Large intestine (tissue), 3 donors: Measurements from ENCODE around the gene KRTAP10-2. TPM values are rescaled to one million over a fixed set of nuclear protein-coding genes. Genes with fewer than 3 reads are reported as not detected.

Experiments used
- DNase-seq, 2 donors: peaks; one replicate each; pipeline versions ENCODE4 v3.0.0 to v3.0.0-alpha.2; 2013
- H3K27ac ChIP-seq: one replicate; pipeline ENCODE4 v1.5.1; 2013; ENCODE audit warnings: low read length
- H3K27me3 ChIP-seq: 2 replicates; pipeline ENCODE4 v1.6.1; 2013; ENCODE audit warnings: low read length; ENCODE audit not compliant: control insufficient read depth, insufficient read depth
- H3K36me3 ChIP-seq: 2 replicates; pipeline ENCODE4 v1.6.1; 2013; ENCODE audit warnings: low read length; ENCODE audit not compliant: control insufficient read depth, insufficient read depth
- H3K4me1 ChIP-seq: one replicate; pipeline ENCODE4 v1.6.1; 2013; ENCODE audit warnings: low read length; ENCODE audit not compliant: control insufficient read depth, insufficient read depth
- H3K4me3 ChIP-seq: one replicate; pipeline ENCODE4 v1.5.1; 2013; ENCODE audit warnings: low read length
- H3K9me3 ChIP-seq: one replicate; pipeline ENCODE4 v1.6.1; 2013; ENCODE audit warnings: mild to moderate bottlenecking, low read depth, low read length, moderate library complexity; ENCODE audit not compliant: control insufficient read depth
- WGBS: methylation state at CpG from one replicate; pipeline ENCODE4 v1.1.5; 2013; ENCODE audit warnings: low lambda C conversion rate; ENCODE audit not compliant: insufficient coverage; 5-methylcytosine and 5-hydroxymethylcytosine counted together
- polyA plus RNA-seq: library from polyadenylated mRNA; unstranded; fragments of 120-200 nt; gene quantifications from one replicate; pipeline ENCODE4 v1.2.1, GENCODE V29; 2013

Gene KRTAP10-2
- polyA plus RNA-seq, 1 donor = not detected

- peaks cover 7% of the 10 kb centered on the region for H3K4me1 ChIP-seq
- no peaks in the 10 kb centered on the region for H3K27me3 ChIP-seq
- DNase-seq = peak; percentile 80 to 87
- H3K36me3 ChIP-seq = no peaks in the 10 kb centered on the region
- peak overlapping the region; percentile 34 for H3K4me3 ChIP-seq
- no peaks in the 10 kb centered on the region for H3K9me3 ChIP-seq
- WGBS = no CpG with 5 or more reads among the region's 36 CpGs
- H3K27ac ChIP-seq = peak overlapping the region; percentile 63
These were observed 40.6 kb downstream of the KRTAP10-2 start for GRCh38 chr21:44510508-44511218.

GRCh38 chr21:44510109-44510507, 41.2 kb downstream of the KRTAP10-2 start:
- Histone ChIP-seq H3K27me3 (no peaks in the 10 kb centered on the region), H3K4me3 (peak overlapping the region; percentile 34), H3K4me1 (peaks cover 7% of the 10 kb centered on the region), H3K9me3 (no peaks in the 10 kb centered on the region), H3K27ac (peak overlapping the region; percentile 63), H3K36me3 (no peaks in the 10 kb centered on the region)
- WGBS = no CpG with 5 or more reads among the region's 18 CpGs
- DNase-seq = no peak

GRCh38 chr21:44509539-44509938, 41.8 kb downstream of the KRTAP10-2 start:
- no peak overlapping the region for H3K4me3 ChIP-seq
- H3K27me3 ChIP-seq = no peaks in the 10 kb centered on the region
- H3K9me3 ChIP-seq = no peaks in the 10 kb centered on the region
- no peak for DNase-seq
- no peaks in the 10 kb centered on the region for H3K36me3 ChIP-seq
- WGBS = 100% methylated on average over 3 of the region's 12 CpGs
- H3K27ac ChIP-seq = no peak overlapping the region
- H3K4me1 ChIP-seq = peaks cover 7% of the 10 kb centered on the region

- no peak for DNase-seq
- Histone ChIP-seq H3K36me3 (no peaks in the 10 kb centered on the region), H3K4me3 (no peak overlapping the region), H3K27ac (no peak overlapping the region), H3K27me3 (no peaks in the 10 kb centered on the region), H3K9me3 (no peaks in the 10 kb centered on the region), H3K4me1 (peaks cover 7% of the 10 kb centered on the region)
- no CpG with 5 or more reads among the region's 30 CpGs for whole genome bisulfite sequencing
These were observed 42.4 kb downstream of the KRTAP10-2 start for GRCh38 chr21:44508711-44509445.

- no peaks in the 10 kb centered on the region for H3K36me3 ChIP-seq
- no peaks in the 10 kb centered on the region for H3K27me3 ChIP-seq
- peaks cover 7% of the 10 kb centered on the region for H3K4me1 ChIP-seq
- H3K4me3 ChIP-seq = no peak overlapping the region
- no peak for DNase-seq
- no CpG with 5 or more reads among the region's 9 CpGs for WGBS
- H3K27ac ChIP-seq = no peak overlapping the region
- H3K9me3 ChIP-seq = no peaks in the 10 kb centered on the region
These were observed 42.9 kb downstream of the KRTAP10-2 start for GRCh38 chr21:44508426-44508710.

GRCh38 chr21:44507673-44508425, 43.5 kb downstream of the KRTAP10-2 start:
- no peak for DNase-seq
- Histone ChIP-seq H3K36me3 (no peaks in the 10 kb centered on the region), H3K27ac (no peak overlapping the region), H3K4me3 (no peak overlapping the region), H3K4me1 (peaks cover 7% of the 10 kb centered on the region), H3K27me3 (no peaks in the 10 kb centered on the region), H3K9me3 (no peaks in the 10 kb centered on the region)
- 100% methylated on average over 1 of the region's 26 CpGs for WGBS

GRCh38 chr21:44506279-44507255, 44.7 kb downstream of the KRTAP10-2 start:
- H3K4me1 ChIP-seq = peaks cover 7% of the 10 kb centered on the region
- H3K9me3 ChIP-seq = no peaks in the 10 kb centered on the region
- DNase-seq = no peak
- no peaks in the 10 kb centered on the region for H3K36me3 ChIP-seq
- H3K27ac ChIP-seq = no peak overlapping the region
- no CpG with 5 or more reads among the region's 44 CpGs for WGBS
- H3K4me3 ChIP-seq = no peak overlapping the region
- H3K27me3 ChIP-seq = no peaks in the 10 kb centered on the region

GRCh38 chr21:44505673-44506278, 45.5 kb downstream of the KRTAP10-2 start:
- Histone ChIP-seq H3K36me3 (no peaks in the 10 kb centered on the region), H3K27ac (no peak overlapping the region), H3K4me1 (peaks cover 7% of the 10 kb centered on the region), H3K4me3 (no peak overlapping the region), H3K27me3 (no peaks in the 10 kb centered on the region), H3K9me3 (no peaks in the 10 kb centered on the region)
- no CpG with 5 or more reads among the region's 16 CpGs for WGBS
- DNase-seq = peak; percentile 16 to 60

- no peak for DNase-seq
- H3K27me3 ChIP-seq = no peaks in the 10 kb centered on the region
- WGBS = no CpG with 5 or more reads among the region's 20 CpGs
These were observed 47.4 kb downstream of the KRTAP10-2 start for GRCh38 chr21:44503901-44504399.

More at GRCh38 chr21:44503901-44504399, 47.4 kb downstream of the KRTAP10-2 start:
- H3K36me3 ChIP-seq = no peaks in the 10 kb centered on the region
- H3K27ac ChIP-seq = no peak overlapping the region
- H3K9me3 ChIP-seq = peaks cover 9% of the 10 kb centered on the region
- H3K4me1 ChIP-seq = peaks cover 1% of the 10 kb centered on the region
- no peak overlapping the region for H3K4me3 ChIP-seq
